Chondrocyte (in vitro differentiated cells): ENCODE data around the gene PPP1R14B. TPM values are rescaled to one million over a fixed set of nuclear protein-coding genes. Genes with fewer than 3 reads are reported as not detected.

ENCODE experiments used
- DNase-seq: peaks from one replicate; pipeline ENCODE4 v3.0.0; 2021; ENCODE audit warnings: mixed read lengths, low spot score
- H3K27ac Mint-ChIP-seq: one replicate; pipeline ENCODE4 v1.8.0; 2021; ENCODE audit warnings: mild to moderate bottlenecking, moderate library complexity, mixed read lengths; ENCODE audit not compliant: unreplicated experiment
- H3K27me3 Mint-ChIP-seq: 2 replicates; pipeline ENCODE4 v1.8.0; 2021; ENCODE audit warnings: low read depth, mixed read lengths
- H3K36me3 Mint-ChIP-seq: 2 replicates; pipeline ENCODE4 v1.8.0; 2021; ENCODE audit warnings: low read depth, mixed read lengths
- H3K4me1 Mint-ChIP-seq: 2 replicates; pipeline ENCODE4 v1.8.0; 2021; ENCODE audit warnings: low read depth, mild to moderate bottlenecking, mixed read lengths
- H3K4me3 Mint-ChIP-seq: one replicate; pipeline ENCODE4 v1.8.0; 2021; ENCODE audit warnings: mild to moderate bottlenecking, moderate library complexity, mixed read lengths; ENCODE audit not compliant: unreplicated experiment
- H3K9me3 Mint-ChIP-seq: 2 replicates; pipeline ENCODE4 v1.8.0; 2021; ENCODE audit warnings: low read depth, mixed read lengths
- CTCF ChIP-seq: fragments of 200-600 bp; sonication (generic); IDR thresholded peaks from 2 replicates; pipeline ENCODE4 v1.5.0; 2021; ENCODE audit warnings: antibody characterized with exemption, mild to moderate bottlenecking, moderate library complexity
- total RNA-seq: library from RNA; stranded (reverse); gene quantifications from 3 replicates; pipeline ENCODE4 v1.2.1, GENCODE V29; 2021

Gene PPP1R14B
- total RNA-seq, 1 donor from 2014 or later: 322 TPM

DNA sequence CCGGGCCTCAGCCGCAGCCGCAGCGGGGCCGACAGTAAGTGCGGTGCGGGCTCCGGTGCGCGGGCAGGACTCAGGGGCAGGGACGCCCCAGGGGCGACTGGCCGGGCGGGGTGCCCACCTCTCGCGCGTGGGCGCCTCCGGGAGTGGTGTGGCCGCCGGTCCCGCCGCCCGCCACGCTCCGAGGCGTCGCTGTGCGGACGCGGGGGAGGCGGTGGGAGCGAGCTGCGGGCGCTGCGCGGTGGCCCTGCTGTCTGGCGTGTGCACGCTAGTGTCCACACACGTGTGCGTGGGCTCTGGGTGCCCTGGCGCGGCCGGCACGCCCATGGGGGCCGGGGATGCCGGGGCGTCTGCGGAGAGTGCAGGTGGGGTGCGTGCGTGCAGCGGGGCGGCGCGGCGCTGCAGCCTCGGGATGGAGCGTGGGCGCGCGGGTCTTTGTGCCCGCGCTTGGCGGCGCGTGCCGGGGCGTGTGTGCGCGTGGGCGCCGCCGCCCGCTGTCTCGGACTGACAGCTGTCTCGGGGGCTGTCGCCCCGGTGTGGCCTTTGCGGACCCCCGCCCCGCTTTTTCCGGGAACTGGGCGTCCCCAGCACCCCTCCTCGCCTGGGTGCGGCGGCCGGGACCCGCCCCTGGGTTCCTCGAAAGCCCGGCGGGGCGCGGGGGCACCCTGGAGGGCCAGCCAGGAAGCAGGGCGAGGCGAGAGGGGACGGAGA, 45.2 kb upstream of the PPP1R14B start:
- peak overlapping the region; percentile 51 for H3K4me3 Mint-ChIP-seq

GRCh38 chr11:64291262-64291751, 44.6 kb upstream of the PPP1R14B start, which contains the start of gene KCNK4:
Gene KCNK4 (plus strand): TSS chr11:64291302. CDS start chr11:64293019, 1,717 bp downstream.
- peaks cover 10% of the 10 kb centered on the region for H3K27me3 Mint-ChIP-seq
- H3K4me1 Mint-ChIP-seq: peaks cover 25% of the 10 kb centered on the region
- no peaks in the 10 kb centered on the region for H3K36me3 Mint-ChIP-seq
- no peak for DNase-seq
- H3K27ac Mint-ChIP-seq: no peak within 1 kb of the TSS
- H3K9me3 Mint-ChIP-seq: no peaks in the 10 kb centered on the region
- peak within 1 kb of the TSS; percentile 40 for H3K4me3 Mint-ChIP-seq
- no peak for TF ChIP-seq CTCF

More for the DNA sequence above, 45.2 kb upstream of the PPP1R14B start:
- no peaks in the 10 kb centered on the region for H3K36me3 Mint-ChIP-seq
- peaks cover 19% of the 10 kb centered on the region for H3K4me1 Mint-ChIP-seq
- peaks cover 10% of the 10 kb centered on the region for H3K27me3 Mint-ChIP-seq
- no peak overlapping the region for H3K27ac Mint-ChIP-seq
- no peaks in the 10 kb centered on the region for H3K9me3 Mint-ChIP-seq
- no peak for TF ChIP-seq CTCF
- DNase-seq: no peak

GRCh38 chr11:64290352-64291261, 43.9 kb upstream of the PPP1R14B start:
- Mint-ChIP-seq H3K36me3 (no peaks in the 10 kb centered on the region), H3K27ac (no peak overlapping the region), H3K4me3 (peak overlapping the region; percentile 40), H3K27me3 (peaks cover 10% of the 10 kb centered on the region), H3K4me1 (peaks cover 28% of the 10 kb centered on the region), H3K9me3 (no peaks in the 10 kb centered on the region)
- TF ChIP-seq CTCF: no peak
- DNase-seq: no peak

DNA sequence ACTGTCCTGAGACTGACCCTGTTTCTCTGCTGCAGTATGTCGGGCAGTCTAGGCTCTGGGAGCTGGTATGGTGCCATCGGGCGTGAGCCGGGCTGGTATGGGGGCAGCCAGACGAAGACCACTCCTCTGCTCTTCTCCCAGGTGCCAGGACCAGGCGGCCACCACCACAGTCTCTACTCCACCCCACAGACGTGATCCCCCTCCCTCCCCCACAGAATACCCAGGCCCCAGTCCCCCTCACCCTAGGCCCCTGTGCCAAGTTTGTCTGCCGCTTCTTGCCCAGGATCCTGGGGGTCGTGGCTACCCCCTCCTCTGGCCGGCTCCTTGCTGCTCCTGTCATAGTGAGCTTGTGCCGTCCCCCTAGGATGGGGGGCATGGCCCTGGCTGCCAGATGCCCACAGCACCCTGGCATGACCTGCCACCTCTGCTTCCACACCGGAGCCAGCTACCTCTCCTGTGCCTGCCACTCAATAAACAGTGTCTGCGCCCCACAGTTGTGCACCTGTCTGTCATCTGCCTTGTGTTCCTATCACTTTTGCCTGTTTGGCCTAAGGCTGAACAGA, 42.3 kb upstream of the PPP1R14B start:
- Mint-ChIP-seq H3K9me3 (no peaks in the 10 kb centered on the region), H3K36me3 (no peaks in the 10 kb centered on the region), H3K27me3 (peaks cover 8% of the 10 kb centered on the region), H3K27ac (no peak overlapping the region), H3K4me1 (peaks cover 22% of the 10 kb centered on the region), H3K4me3 (no peak overlapping the region)
- no peak for TF ChIP-seq CTCF
- DNase-seq: no peak

- H3K27ac Mint-ChIP-seq: no peak overlapping the region
- no peaks in the 10 kb centered on the region for H3K9me3 Mint-ChIP-seq
Observed at GRCh38 chr11:64288353-64288750, 41.6 kb upstream of the PPP1R14B start.

More at GRCh38 chr11:64288353-64288750, 41.6 kb upstream of the PPP1R14B start:
- Mint-ChIP-seq H3K4me1 (peaks cover 27% of the 10 kb centered on the region), H3K36me3 (no peaks in the 10 kb centered on the region), H3K4me3 (no peak overlapping the region), H3K27me3 (peaks cover 7% of the 10 kb centered on the region)
- DNase-seq: no peak
- no peak for TF ChIP-seq CTCF
